H1 (cell line): ENCODE results near the gene CD34. TPM values are rescaled to one million over a fixed set of nuclear protein-coding genes. Genes with fewer than 3 reads are reported as not detected.

Experiments used
- CTCF ChIA-PET: fragments of 300-600 bp; sonication (Branson Sonifier 250); formaldehyde crosslinking; loops from one replicate; lab custom pipeline; 2021; ENCODE audit not compliant: partially characterized antibody; lab: Charles Lee
- POLR2A ChIA-PET: fragments of 300-600 bp; sonication (Branson Sonifier 250); formaldehyde crosslinking; loops from one replicate; lab custom pipeline; 2021; ENCODE audit warnings: inconsistent platforms; ENCODE audit not compliant: partially characterized antibody; lab: Charles Lee
- DNase-seq, 2 experiments: peaks; one replicate each; pipeline versions ENCODE4 v3.0.0 to v3.0.0-alpha.2; 2010 to 2022; ENCODE audit warnings: low spot score in 2 of 2, low read depth in 1 of 2, mixed read lengths in 1 of 2
- FAIRE-seq: peaks from 2 replicates; lab custom pipeline; 2011; peaks lifted over from hg19 to GRCh38; lab: Jason Lieb, UNC
- H2AFZ ChIP-seq: 2 replicates; pipeline ENCODE4 v1.8.1; 2012; ENCODE audit warnings: low read length, inconsistent platforms
- H2AK5ac ChIP-seq: 2 replicates; pipeline ENCODE4 v1.6.1; 2013; ENCODE audit warnings: low read depth, low read length
- H2BK120ac ChIP-seq: replicated peaks from 2 replicates; pipeline ENCODE3; 2013; ENCODE audit warnings: low read depth, low read length, inconsistent platforms
- H2BK12ac ChIP-seq: 2 replicates; pipeline ENCODE4 v1.6.1; 2013; ENCODE audit warnings: low read depth, low read length
- H2BK15ac ChIP-seq: 2 replicates; pipeline ENCODE4 v1.6.1; 2013; ENCODE audit warnings: low read length
- H2BK20ac ChIP-seq: 2 replicates; pipeline ENCODE4 v1.6.1; 2013; ENCODE audit warnings: low read length
- H2BK5ac ChIP-seq: 2 replicates; pipeline ENCODE4 v1.6.1; 2013; ENCODE audit warnings: low read depth, low read length
- H3K14ac ChIP-seq: 2 replicates; pipeline ENCODE4 v1.6.1; 2013; ENCODE audit warnings: inconsistent platforms; ENCODE audit not compliant: insufficient read length
- H3K18ac ChIP-seq: 2 replicates; pipeline ENCODE4 v1.6.1; 2013; ENCODE audit warnings: low read length; ENCODE audit errors: extremely low read depth
- H3K23ac ChIP-seq: 2 replicates; pipeline ENCODE4 v1.6.1; 2013; ENCODE audit warnings: inconsistent platforms; ENCODE audit not compliant: insufficient read length
- H3K23me2 ChIP-seq: 2 replicates; pipeline ENCODE4 v1.6.1; 2013; ENCODE audit warnings: low read depth, low read length
- H3K27ac ChIP-seq: 2 replicates; pipeline ENCODE4 v1.6.1; 2011; ENCODE audit warnings: low read depth, low read length, inconsistent platforms
- H3K27me3 ChIP-seq, 4 experiments: replicated peaks in 1 of 4; 1 replicate in 1 of 4; 2 replicates in 3 of 4; pipeline versions ENCODE4 v1.6.1 to v1.8.1; 2011 to 2013; ENCODE audit warnings: low read length in 3 of 4, mild to moderate bottlenecking in 3 of 4, inconsistent platforms in 2 of 4, mixed read lengths in 2 of 4, moderate library complexity in 1 of 4; ENCODE audit not compliant: control insufficient read depth in 3 of 4, insufficient read depth in 3 of 4; ENCODE audit errors: extremely low read depth in 1 of 4
- H3K36me3 ChIP-seq, 4 experiments: 2 replicates each; pipeline versions ENCODE4 v1.6.1 to v1.8.1; 2011 to 2013; ENCODE audit warnings: mild to moderate bottlenecking in 4 of 4, low read length in 3 of 4, moderate library complexity in 2 of 4, control low read depth in 1 of 4, inconsistent platforms in 1 of 4; ENCODE audit not compliant: insufficient read depth in 4 of 4, control insufficient read depth in 2 of 4
- H3K4ac ChIP-seq: replicated peaks from 2 replicates; pipeline ENCODE3; 2013; ENCODE audit warnings: low read length, low read depth, mixed read lengths, inconsistent platforms; ENCODE audit not compliant: insufficient read length
- H3K4me1 ChIP-seq, 4 experiments: replicated peaks in 1 of 4; 1 replicate in 1 of 4; 2 replicates in 3 of 4; pipeline versions ENCODE4 v1.6.1 to v1.8.1; 2011 to 2013; ENCODE audit warnings: low read length in 3 of 4, inconsistent platforms in 2 of 4, mixed read lengths in 1 of 4; ENCODE audit not compliant: insufficient read depth in 4 of 4, control insufficient read depth in 3 of 4
- H3K4me2 ChIP-seq, 2 experiments: 2 replicates each; pipeline versions ENCODE4 v1.6.1 to v1.8.1; 2011 to 2013; ENCODE audit warnings: low read depth in 2 of 2, low read length in 2 of 2, control low read depth in 1 of 2, inconsistent platforms in 1 of 2, mild to moderate bottlenecking in 1 of 2; ENCODE audit not compliant: insufficient read depth in 1 of 2
- H3K4me3 ChIP-seq, 4 experiments: fragments of 200-600, 300-600 bp in 1 of 4; sonication (generic), shearing (Covaris generic), sonication (Bioruptor Twin) in 1 of 4; 2 replicates each; pipeline versions ENCODE4 v1.5.1 to v1.8.1; 2011 to 2016; ENCODE audit warnings: low read length in 4 of 4, low read depth in 3 of 4, control low read depth in 2 of 4, inconsistent platforms in 2 of 4, mild to moderate bottlenecking in 2 of 4, mixed read lengths in 1 of 4, moderate library complexity in 1 of 4; ENCODE audit not compliant: insufficient read depth in 2 of 4; ENCODE audit errors: extremely low read depth in 1 of 4
- H3K56ac ChIP-seq: replicated peaks from 2 replicates; pipeline ENCODE3; 2013; ENCODE audit warnings: low read depth, mild to moderate bottlenecking, mixed read lengths, low read length, inconsistent platforms; ENCODE audit not compliant: insufficient read length
- H3K79me1 ChIP-seq: 2 replicates; pipeline ENCODE4 v1.6.1; 2013; ENCODE audit warnings: low read depth, low read length, control low read depth
- H3K79me2 ChIP-seq, 2 experiments: 2 replicates each; pipeline versions ENCODE4 v1.6.1 to v1.8.1; 2012 to 2013; ENCODE audit warnings: low read length in 2 of 2, mild to moderate bottlenecking in 2 of 2, inconsistent platforms in 1 of 2; ENCODE audit not compliant: insufficient read depth in 2 of 2, control insufficient read depth in 1 of 2
- H3K9ac ChIP-seq, 4 experiments: replicated peaks in 1 of 4; 1 replicate in 1 of 4; 2 replicates in 3 of 4; pipeline versions ENCODE4 v1.6.1 to v1.8.1; 2011 to 2013; ENCODE audit warnings: low read depth in 3 of 4, low read length in 3 of 4, control low read depth in 2 of 4, mild to moderate bottlenecking in 2 of 4, moderate library complexity in 2 of 4, inconsistent platforms in 1 of 4; ENCODE audit errors: extremely low read depth in 1 of 4
- H3K9me3 ChIP-seq, 2 experiments: 2 replicates each; pipeline versions ENCODE4 v1.6.1 to v1.8.1; 2012 to 2013; ENCODE audit warnings: mild to moderate bottlenecking in 2 of 2, moderate library complexity in 2 of 2, control low read depth in 1 of 2, inconsistent platforms in 1 of 2, low read depth in 1 of 2, low read length in 1 of 2, mixed read lengths in 1 of 2; ENCODE audit not compliant: insufficient read depth in 2 of 2
- H4K20me1 ChIP-seq, 2 experiments: replicated peaks in 1 of 2; 2 replicates each; pipeline versions ENCODE3 to v1.8.1; 2011 to 2013; ENCODE audit warnings: inconsistent platforms in 2 of 2, low read length in 2 of 2, mild to moderate bottlenecking in 1 of 2; ENCODE audit not compliant: insufficient read depth in 2 of 2, control insufficient read depth in 1 of 2
- H4K5ac ChIP-seq: 2 replicates; pipeline ENCODE4 v1.6.1; 2013; ENCODE audit warnings: low read length, low read depth, mixed read lengths, inconsistent platforms; ENCODE audit not compliant: insufficient read length
- H4K8ac ChIP-seq: 2 replicates; pipeline ENCODE4 v1.8.0; 2013; ENCODE audit warnings: mild to moderate bottlenecking, moderate library complexity, low read length, inconsistent platforms; ENCODE audit not compliant: insufficient read depth; ENCODE audit errors: extremely low read depth
- H4K91ac ChIP-seq: replicated peaks from 2 replicates; pipeline ENCODE3; 2013; ENCODE audit warnings: low read length, mixed read lengths, inconsistent platforms; ENCODE audit not compliant: insufficient read length
- E2F6 ChIP-seq: IDR thresholded peaks from 2 replicates; pipeline ENCODE4 v1.6.1; 2012; ENCODE audit warnings: inconsistent platforms
- EP300 ChIP-seq, 2 experiments: IDR thresholded peaks; 1 replicate in 1 of 2; 2 replicates in 1 of 2; pipeline ENCODE4 v1.6.1; 2011 to 2012; ENCODE audit warnings: low read depth in 2 of 2, low read length in 2 of 2, mild to moderate bottlenecking in 2 of 2, borderline replicate concordance in 1 of 2, inconsistent platforms in 1 of 2, moderate library complexity in 1 of 2
- GABPA ChIP-seq: IDR thresholded peaks from 2 replicates; pipeline ENCODE4 v1.6.1; 2011; ENCODE audit warnings: mild to moderate bottlenecking, low read length, moderate library complexity, borderline replicate concordance; ENCODE audit not compliant: insufficient read depth
- GTF2F1 ChIP-seq: IDR thresholded peaks from 2 replicates; pipeline ENCODE4 v1.6.1; 2012; ENCODE audit warnings: low read depth, low read length, improper control_type of control experiment, borderline replicate concordance
- KDM1A ChIP-seq: fragments of 200-600, 300-600 bp; sonication (generic); IDR thresholded peaks from 2 replicates; pipeline ENCODE4 v1.7.1; 2016; ENCODE audit warnings: mild to moderate bottlenecking, low read length, borderline replicate concordance
- NANOG ChIP-seq: IDR thresholded peaks from 2 replicates; pipeline ENCODE4 v1.6.1; 2011; ENCODE audit warnings: low read length, low read depth, mild to moderate bottlenecking, inconsistent platforms; ENCODE audit not compliant: insufficient read depth, poor library complexity, severe bottlenecking
- POLR2AphosphoS5 ChIP-seq: IDR thresholded peaks from 2 replicates; pipeline ENCODE4 v1.6.1; 2011; ENCODE audit warnings: low read depth, low read length
- RXRA ChIP-seq: IDR thresholded peaks from 2 replicates; pipeline ENCODE4 v1.6.1; 2011; ENCODE audit warnings: low read depth, mild to moderate bottlenecking, low read length, moderate library complexity; ENCODE audit not compliant: insufficient read depth
- SP4 ChIP-seq: IDR thresholded peaks from 2 replicates; pipeline ENCODE4 v1.6.1; 2012; ENCODE audit warnings: low read length, inconsistent platforms
- WGBS, 2 experiments: shearing (Covaris generic) in 1 of 2; methylation state at CpG; one replicate each; pipeline versions ENCODE4 v1.1.6 to v1.1.7; 2013 to 2015; ENCODE audit warnings: low lambda C conversion rate in 2 of 2, mixed read lengths in 2 of 2, inconsistent platforms in 1 of 2, low coverage in 1 of 2, missing lambda C conversion rate in 1 of 2; ENCODE audit not compliant: insufficient replicate concordance in 2 of 2, insufficient coverage in 1 of 2, insufficient read length in 1 of 2; ENCODE audit errors: extremely low coverage in 1 of 2, missing lambda C conversion rate in 1 of 2; 5-methylcytosine and 5-hydroxymethylcytosine counted together
- polyA plus RNA-seq, 7 experiments: library from polyadenylated mRNA; depleted of rRNA in 3 of 7; stranded (reverse) in 5 of 7; unstranded in 2 of 7; fragments of >200 nt in 5 of 7; fragments of 200-250 nt in 2 of 7; gene quantifications; 1 replicate in 5 of 7; 2 replicates in 1 of 7; 4 replicates in 1 of 7; pipeline versions ENCODE4 v1.2.1 to v1.2.3, GENCODE V29; 2011 to 2013; ENCODE audit warnings: missing spikeins in 2 of 7, mixed read lengths in 2 of 7
- total RNA-seq: library from RNA; stranded (reverse); fragmentation: NEBNext Ultra II Directional; extraction: Animal tissue kit (Norgen Biotek cat#: 25700); gene quantifications from 2 replicates; pipeline ENCODE4 v1.2.1, GENCODE V29; 2021

Gene CD34
- total and polyA plus RNA-seq, 2 of the 8 experiments (the other 6 are each of a cell fraction or from before 2014, with no cell fraction given), result 0.39 to 0.54 TPM

GRCh38 chr1:207892764-207893163, 18.2 kb downstream of the CD34 start:
- Histone ChIP-seq H3K4me3 (no peak overlapping the region), H4K91ac (no peak overlapping the region)
- no peak for FAIRE-seq

More at GRCh38 chr1:207892764-207893163, 18.2 kb downstream of the CD34 start:
- no peak overlapping the region for H2AK5ac ChIP-seq
- no peaks in the 10 kb centered on the region for H4K20me1 ChIP-seq
- H4K5ac ChIP-seq, result no peak overlapping the region
- no peak for TF ChIP-seq SP4
- TF ChIP-seq NANOG, result no peak
- no peak for TF ChIP-seq RXRA
- no peak for TF ChIP-seq EP300 (IDR thresholded peaks at IDR 0.05; ENCODE audit: borderline replicate concordance in 1 of 2, low read depth in 2 of 2, low read length in 2 of 2)
- TF ChIP-seq KDM1A, result no peak
- TF ChIP-seq E2F6, result no peak
- TF ChIP-seq GTF2F1, result no peak
- no peak for TF ChIP-seq GABPA
- no peak for TF ChIP-seq POLR2AphosphoS5
- no peaks in the 10 kb centered on the region for H3K4me1 ChIP-seq
- no peak overlapping the region for H3K56ac ChIP-seq
- H3K14ac ChIP-seq, result no peak overlapping the region
- no peaks in the 10 kb centered on the region for H3K79me1 ChIP-seq
- H3K9me3 ChIP-seq, result no peaks in the 10 kb centered on the region
- no peak overlapping the region for H3K23ac ChIP-seq
- no peak overlapping the region for H2BK15ac ChIP-seq
- no peak overlapping the region for H4K8ac ChIP-seq
- CTCF ChIA-PET, result interaction anchor here (0.6 to 1.7 kb wide), 5 partner anchors 8 to 1156 kb away, joined by 3 to 5 read pairs (median 3); no protein-coding TSS in a partner anchor
- no peaks in the 10 kb centered on the region for H3K23me2 ChIP-seq
- H3K18ac ChIP-seq, result no peak overlapping the region
- POLR2A ChIA-PET, result no interaction called here
- peaks cover 0 to 2% (median 0%) of the 10 kb centered on the region in 4 experiments; a peak in 1 of 7 replicates for H3K27me3 ChIP-seq
- no peak overlapping the region for H2AFZ ChIP-seq
- no peak for DNase-seq
- H3K79me2 ChIP-seq, result no peaks in the 10 kb centered on the region
- no peaks in the 10 kb centered on the region for H3K36me3 ChIP-seq
- H2BK20ac ChIP-seq, result no peak overlapping the region
- no peak overlapping the region for H3K9ac ChIP-seq
- no peak overlapping the region for H3K4me2 ChIP-seq
- no peak overlapping the region for H3K27ac ChIP-seq
- H2BK12ac ChIP-seq, result no peak overlapping the region
- 84% methylated on average over 5 of the region's 5 CpGs; no CpG with 5 or more reads in 1 of the 2 experiments for WGBS, 2 experiments
- H3K4ac ChIP-seq, result no peak overlapping the region
- no peak overlapping the region for H2BK5ac ChIP-seq
- no peak overlapping the region for H2BK120ac ChIP-seq
